GM18526 (cell line): ENCODE results near the gene TRIM62.

Experiments
- POLR2A ChIP-seq: IDR thresholded peaks from 3 replicates; pipeline ENCODE4 v1.6.1; 2011; ENCODE audit not compliant: insufficient read length; ENCODE audit errors: extremely low read depth

Gene TRIM62

DNA sequence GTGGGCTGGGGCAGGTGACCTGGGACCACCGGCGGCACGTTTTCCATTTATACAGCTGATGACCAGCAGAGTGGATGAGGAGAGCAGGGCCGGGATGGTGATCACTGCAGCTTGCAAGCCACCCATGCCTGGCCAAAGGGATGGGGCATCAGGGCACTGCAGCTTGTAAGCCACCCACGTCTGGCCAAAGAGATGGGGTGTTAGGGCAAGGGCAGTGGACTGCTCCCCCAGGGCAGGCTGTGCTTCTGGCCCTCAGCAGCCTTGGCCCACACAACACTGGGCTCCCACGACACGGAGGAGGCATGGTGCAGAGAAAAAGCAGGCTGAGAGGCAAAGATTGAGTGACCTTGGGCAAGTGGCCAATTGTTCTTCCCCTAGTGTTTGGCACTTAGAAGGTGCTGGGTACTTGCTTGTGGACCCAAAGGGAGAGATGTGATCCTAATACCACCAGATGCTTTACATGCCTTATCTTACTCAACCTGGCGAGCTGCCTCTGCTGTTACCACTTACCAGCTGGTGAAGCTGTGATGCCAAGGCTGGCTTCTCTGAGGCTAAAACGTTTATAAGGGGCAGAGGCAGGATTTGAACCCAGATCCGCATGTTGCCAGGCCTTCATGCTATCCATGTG is 48.3 kb downstream of the TRIM62 start:
- TF ChIP-seq POLR2A: no peak

DNA sequence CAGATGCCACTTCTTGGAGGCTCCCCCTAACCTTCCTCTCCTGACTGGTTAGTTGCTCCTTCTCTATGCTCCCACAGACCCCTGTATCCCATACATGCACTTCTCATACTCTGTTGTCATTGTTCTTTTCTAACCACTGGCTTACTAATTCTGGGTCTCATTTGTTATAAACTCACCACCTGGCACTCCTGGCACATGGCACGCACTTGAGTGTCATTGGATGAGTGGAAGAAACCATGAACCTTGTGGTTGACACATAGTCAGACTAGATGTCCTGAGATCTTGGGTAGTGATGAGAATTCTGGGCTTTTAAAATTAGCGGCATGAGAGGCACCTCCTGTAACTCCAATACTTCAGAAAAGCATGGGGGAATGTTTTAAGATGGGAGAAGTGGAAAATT is 49.3 kb downstream of the TRIM62 start:
- TF ChIP-seq POLR2A: no peak

DNA sequence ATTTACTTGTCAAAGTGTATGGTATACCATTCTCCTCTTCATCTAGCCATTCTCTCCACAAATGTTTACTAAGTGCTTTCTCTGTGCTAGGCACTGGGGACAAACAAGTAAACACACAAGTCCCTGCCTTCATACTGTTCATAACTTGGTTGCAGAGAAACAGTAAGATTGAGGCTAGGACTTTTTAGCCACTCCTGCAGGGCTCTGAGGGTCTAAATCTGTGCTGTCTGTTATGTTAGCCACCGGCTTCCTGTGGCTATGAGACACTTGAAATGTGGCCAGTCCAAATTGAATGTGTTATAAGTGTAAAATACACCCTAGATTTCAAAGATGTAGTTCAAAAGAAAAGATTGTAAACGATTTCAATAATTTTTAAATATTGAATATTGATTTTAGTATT is 50.7 kb downstream of the TRIM62 start:
- TF ChIP-seq POLR2A: no peak

DNA sequence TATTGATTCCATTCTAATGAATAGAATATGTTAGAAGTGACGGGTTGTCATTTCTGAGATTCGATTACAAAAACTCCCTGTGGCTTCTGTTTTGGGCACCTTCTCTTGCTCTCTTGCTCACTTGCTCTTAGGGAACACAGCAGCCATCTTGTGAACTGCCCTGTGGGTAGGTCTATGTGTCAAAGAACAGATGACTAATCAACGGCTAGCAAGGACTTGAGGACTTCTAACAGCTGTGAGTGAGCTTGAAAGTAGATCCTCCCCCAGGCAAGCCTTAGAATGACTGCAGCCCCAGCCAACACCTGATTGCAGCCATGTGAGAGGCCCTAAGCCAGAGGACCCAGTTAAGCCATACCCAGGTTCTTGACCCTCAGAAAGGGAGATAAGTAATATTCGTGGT is 51.5 kb downstream of the TRIM62 start:
- TF ChIP-seq POLR2A: no peak

DNA sequence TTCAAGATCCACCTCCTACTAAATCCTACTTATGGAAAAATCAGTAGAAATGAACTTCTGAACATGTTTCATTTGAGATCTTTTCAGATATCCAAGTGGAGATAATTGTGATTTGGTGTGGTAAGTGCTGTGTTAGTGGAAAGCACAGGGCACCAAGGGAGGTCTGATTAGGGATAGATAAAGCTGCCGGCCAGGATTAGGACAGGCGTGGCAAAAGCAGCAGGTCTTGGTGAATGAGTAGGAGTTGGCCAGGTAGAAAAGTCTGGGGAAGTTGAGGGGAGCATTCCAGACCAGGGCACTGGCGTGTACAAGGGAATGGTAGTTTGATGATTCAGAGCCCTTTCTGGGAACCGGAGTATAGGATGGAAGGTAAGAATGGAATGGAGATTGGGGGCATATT is 53.1 kb downstream of the TRIM62 start:
- no peak for TF ChIP-seq POLR2A

DNA sequence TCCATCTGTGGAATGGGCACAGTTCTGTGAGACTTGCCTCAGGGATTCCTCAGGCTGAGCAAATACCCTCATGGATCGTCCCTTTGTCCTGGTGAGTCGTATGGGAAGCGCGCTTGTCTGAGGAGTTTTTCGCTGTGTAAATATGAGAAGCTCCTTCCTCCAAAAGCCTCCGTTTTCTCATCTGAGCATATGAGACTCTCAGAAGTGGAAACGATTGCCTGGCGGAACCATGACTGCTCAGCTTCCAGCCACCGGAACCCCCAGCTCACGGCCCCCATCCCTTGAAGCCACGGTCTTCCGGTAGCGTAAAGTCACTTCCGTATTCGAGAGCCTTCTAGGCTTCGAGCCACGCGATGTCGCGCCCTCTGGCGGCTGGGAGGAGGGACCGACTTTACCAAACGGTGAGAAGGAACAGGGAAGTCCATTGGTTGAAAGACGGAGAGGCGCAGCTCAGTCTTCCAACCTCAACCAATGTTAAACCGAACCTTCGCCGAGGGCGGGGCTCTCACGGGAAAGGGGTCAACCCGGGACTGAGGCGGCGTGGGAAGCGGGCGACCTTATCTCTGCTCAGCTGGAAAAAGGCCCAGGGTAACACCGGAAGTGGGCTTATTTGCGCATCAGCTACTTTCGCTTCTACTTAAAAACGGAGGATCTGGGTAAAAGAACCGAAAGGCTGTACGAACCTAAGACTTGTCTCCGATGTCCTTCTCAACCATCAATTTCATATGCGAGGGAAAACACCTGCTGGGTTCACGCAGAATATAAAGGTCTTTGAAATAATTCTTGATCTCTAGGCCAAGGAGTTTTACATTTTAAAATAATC is 54.6 kb downstream of the TRIM62 start:
- peak; percentile 72 for TF ChIP-seq POLR2A

DNA sequence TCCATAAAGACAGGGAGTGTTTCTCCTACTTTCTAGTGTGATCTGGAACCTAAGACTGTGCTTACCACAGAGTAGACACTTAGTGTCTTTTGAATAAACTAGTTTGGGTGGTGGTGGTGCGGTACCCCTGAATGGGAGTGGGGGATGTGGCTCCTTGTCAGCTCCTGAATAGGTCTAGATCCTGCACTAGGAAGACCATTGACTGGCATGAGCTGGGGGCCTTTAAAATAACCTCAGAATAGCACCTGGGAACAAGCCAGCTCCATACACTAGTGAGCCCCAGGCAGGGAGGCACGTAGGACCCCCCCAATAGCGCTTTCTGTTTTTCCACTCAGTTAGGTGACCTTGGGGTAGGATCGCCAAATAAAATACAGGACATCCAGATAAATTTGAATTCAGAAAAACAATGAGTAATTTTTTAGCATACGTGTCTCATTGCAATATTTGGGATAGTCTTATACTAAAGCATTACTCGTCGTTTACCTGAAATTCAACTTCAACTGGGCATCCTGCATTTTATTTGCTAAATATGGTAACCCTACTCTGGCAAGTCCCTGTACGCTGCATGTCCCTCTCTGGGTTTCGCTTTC is 55.3 kb downstream of the TRIM62 start:
- TF ChIP-seq POLR2A: no peak

DNA sequence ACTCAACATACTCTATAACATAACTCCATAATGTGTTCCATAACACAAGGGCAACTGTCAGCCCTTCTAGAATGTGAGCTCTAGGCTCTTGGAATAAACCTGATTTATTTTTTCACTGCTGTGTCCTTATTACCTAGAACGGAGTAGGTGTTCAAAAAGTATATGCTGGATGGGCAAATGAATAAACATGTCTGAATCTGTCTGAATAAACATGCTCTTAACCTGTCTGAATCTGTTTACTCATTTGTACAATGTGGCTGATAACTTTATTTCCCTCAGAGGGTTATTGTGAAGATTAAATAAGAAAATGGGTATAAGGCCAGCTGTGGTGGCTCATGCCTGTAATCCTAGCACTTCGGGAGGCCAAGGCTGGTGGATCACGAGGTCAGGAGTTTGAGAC is 58.6 kb downstream of the TRIM62 start:
- no peak for TF ChIP-seq POLR2A

DNA sequence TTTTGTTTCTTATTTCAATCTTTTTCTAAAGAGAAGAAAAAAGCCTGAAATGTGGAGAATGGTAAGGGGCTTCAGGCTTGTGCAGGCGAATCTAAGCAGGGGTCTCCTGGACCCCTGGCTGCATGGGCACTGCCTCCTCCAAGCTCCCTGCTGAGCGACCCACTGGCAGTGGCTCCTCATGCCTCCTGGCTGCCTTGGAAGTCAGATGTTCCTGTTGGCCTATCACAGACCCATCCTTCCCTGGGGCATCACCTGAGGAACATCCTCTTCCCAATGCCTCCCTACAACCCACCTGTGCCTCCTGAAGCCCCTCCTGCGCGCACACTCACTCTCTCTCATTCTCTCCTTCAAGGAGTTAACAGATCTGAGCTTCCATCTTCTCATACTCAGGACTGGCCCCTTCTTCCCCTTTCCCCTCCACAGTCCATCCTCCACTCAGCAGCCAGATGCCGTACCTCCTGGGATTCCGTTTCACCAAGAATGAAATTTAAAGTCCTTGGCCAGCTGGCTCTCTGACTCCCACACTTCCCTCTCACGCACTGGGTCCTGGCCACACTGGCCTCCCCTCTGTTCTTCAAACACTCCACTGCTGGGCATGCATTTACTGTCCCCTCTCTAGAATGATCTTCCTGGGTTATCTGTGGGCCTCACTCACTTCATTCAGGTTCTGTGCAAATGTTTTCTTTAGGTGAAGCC is 59.2 kb downstream of the TRIM62 start:
- TF ChIP-seq POLR2A: no peak

DNA sequence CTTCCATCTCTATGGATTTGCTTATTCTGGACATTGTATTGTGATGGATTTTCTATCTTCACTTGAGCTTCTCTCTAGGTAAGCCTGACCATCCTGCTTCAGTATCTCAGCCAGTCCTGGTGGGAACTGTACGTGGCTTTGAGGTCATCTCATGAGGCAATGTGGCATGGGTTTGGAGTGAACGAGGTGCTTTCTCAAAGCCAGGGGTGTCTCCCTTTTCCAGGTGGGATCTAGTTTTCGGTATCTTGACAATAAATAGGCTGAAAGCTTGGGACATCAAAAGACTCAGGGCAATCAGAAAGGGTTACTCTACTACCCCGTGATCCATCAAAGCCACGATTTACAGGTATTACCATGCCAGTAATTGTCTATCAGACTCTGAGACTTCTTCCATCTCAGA is 60.1 kb downstream of the TRIM62 start:
- no peak for TF ChIP-seq POLR2A

DNA sequence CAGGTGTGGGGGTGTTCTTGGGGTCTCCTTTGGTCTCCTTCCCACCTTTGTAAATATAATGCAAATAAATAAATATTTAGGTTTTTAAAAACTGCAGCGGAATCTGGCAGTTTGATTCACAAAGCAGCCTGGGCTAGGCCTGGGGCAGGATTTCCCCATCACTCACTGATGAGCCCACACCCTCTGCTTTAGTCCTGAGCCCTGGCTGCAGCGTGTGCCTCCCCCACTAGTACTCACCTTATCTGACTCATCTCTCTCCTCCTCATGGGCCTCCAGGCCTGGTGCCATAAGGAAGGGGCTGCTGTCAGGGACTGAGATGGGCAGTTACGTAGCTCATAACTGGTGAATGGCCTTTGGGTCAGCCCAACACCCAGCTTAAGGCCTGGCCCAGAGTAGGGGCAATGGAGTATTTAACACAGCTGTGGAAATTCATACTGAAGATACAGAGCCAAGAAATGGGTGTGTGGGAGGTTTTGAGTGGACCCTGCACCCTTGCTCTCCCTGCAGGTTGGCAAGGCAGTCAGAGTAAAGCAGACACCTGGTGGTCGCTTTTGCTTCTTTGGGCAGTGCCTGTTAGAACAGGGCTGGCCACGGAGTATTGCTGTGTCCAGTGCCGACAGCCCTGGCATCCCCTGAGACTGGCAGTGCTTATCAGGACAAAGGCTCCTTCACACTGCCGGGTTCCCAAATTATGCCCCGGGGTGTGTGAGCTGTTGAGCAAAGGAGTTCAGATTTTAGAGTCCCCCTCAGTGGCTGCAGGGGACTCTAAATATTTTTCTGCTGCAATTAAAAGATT is 61.2 kb downstream of the TRIM62 start:
- TF ChIP-seq POLR2A: no peak

DNA sequence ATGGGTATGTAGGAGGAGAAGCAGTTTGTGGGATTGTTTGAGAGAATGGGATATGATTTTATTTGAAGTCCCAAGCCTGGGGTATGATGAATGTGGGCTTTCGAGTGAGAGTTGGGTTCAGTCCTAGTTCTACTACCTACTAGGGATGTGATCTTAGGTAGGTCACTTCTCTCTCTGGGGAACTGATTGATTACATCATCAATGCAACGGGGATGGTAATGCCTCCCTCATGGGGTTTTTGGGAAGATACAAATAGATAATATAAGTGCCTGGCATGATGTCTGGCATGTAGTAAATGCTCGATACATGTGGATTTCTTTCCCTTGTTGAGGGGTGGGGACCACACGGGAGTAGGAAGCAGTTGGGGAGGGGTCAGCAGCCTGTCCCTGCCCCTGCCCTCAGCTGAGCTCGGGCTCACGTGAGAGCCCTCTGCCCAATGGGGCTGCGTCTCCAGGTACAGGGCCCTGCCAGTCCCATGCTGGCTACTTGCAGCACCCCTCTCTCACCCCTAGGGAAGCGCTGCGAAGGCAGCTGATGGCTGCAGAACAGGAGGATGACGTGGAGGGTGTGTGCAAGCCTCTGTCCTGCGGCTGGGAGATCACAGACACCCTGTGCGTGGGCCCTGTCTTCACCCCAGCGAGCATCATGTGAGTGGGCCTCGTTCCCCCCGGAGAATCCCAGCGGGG is 62.2 kb downstream of the TRIM62 start:
- peak; percentile 13 for TF ChIP-seq POLR2A

DNA sequence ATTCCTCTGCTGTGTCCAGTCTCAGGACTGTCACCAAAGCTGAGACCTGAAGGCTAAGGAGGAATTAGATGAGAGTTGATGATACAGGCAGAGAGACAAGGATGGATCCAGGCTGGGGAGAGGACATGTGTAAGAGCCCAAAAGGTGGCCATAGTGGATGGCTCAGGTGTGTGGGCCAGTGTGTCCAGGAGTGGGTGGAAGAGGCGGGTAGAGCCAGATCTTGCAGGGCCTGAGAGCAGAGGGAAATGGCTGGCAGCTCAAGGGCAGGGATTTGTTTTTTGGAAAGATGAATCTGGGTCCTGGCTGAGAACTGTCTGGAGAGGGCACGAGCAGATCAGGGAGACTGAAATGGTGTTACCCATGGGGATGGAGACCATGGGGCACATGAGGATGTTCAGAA is 62.8 kb downstream of the TRIM62 start:
- TF ChIP-seq POLR2A: no peak

DNA sequence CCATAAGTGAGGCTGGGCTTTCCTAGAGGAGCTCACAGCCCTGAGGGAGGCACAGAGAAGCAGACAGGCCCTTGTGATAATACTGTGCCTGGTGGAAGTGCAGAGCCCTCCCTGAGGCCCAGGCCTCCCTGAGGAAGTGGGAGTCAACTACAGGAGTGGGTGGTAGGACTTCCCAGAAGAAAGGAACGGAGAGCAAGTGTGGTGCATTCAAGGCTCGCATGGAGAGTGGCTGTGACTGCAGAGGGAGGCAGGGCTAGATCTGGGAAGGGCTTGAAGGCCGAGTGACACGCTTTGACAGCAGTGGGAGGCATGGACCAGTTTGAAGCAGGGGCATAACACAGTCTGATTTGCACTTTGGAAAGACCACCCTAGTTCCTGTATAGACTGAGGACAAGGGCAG is 63.6 kb downstream of the TRIM62 start:
- TF ChIP-seq POLR2A: no peak
